Lower leg skin (tissue), 3 donors: ENCODE measurements around the gene ATP2A1.

Source experiments
- POLR2A ChIP-seq, 2 donors: fragments of 450-650 bp; IDR thresholded peaks; one replicate each; pipeline ENCODE4 v1.6.1; 2016 to 2017; ENCODE audit warnings: antibody characterized with exemption in 2 of 2, mild to moderate bottlenecking in 1 of 2, moderate library complexity in 1 of 2
- TF ChIP-seq, protein P1 (sequence below), 3 donors: fragments of 450-650 bp; IDR thresholded peaks; one replicate each; pipeline ENCODE4 v1.5.1; 2016; ENCODE audit warnings: antibody characterized with exemption in 3 of 3, mild to moderate bottlenecking in 3 of 3, moderate library complexity in 2 of 3

DNA sequence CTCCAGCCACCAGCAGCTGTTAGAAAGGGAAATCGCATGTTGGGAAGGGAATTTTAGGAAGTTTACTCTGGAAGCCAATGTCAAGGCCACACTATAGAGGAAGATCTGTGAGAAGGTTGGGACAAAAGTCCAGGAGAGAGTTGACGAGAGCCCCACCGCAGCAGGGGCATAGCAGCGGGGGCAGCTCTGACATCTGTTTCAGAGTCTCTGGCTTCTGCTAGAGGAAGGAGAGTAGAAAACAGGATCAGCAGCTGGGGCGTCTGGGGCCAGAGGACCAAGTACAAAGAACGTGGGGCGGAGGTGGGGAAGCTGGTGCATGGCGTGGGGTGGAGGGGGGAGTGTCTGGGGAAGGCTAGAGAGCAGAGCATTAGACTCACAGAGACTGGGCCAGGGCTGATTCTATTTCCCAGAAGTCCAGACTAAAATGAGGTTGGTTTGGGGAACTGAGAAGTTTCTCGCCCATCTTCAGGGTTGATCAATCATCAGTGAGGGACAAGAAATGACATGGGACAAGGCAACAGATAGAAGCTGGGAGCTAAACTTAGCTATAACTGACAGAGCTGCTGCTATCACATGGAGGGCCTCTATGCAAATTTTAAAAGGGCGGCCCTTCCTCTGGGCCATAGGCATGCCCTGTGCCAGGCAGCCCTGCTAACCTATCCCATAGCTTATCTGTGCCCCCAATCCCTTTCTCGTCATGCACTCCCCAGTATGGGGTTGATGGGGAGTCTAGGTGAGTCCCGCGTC lies 45.5 kb downstream of the ATP2A1 start:
- TF ChIP-seq POLR2A (IDR thresholded peaks at IDR 0.05), result no peak
- TF ChIP-seq, protein P1, sequence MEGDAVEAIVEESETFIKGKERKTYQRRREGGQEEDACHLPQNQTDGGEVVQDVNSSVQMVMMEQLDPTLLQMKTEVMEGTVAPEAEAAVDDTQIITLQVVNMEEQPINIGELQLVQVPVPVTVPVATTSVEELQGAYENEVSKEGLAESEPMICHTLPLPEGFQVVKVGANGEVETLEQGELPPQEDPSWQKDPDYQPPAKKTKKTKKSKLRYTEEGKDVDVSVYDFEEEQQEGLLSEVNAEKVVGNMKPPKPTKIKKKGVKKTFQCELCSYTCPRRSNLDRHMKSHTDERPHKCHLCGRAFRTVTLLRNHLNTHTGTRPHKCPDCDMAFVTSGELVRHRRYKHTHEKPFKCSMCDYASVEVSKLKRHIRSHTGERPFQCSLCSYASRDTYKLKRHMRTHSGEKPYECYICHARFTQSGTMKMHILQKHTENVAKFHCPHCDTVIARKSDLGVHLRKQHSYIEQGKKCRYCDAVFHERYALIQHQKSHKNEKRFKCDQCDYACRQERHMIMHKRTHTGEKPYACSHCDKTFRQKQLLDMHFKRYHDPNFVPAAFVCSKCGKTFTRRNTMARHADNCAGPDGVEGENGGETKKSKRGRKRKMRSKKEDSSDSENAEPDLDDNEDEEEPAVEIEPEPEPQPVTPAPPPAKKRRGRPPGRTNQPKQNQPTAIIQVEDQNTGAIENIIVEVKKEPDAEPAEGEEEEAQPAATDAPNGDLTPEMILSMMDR (IDR thresholded peaks at IDR 0.05), result no peak
